VCaP (cell line): ENCODE results near the gene STAP2.

Source experiments
- H3K27ac ChIP-seq: fragments of 450-650 bp; 2 replicates; pipeline ENCODE4 v1.5.1; 2017
- CTCF ChIP-seq: fragments of 450-650 bp; conservative IDR thresholded peaks from 2 replicates; pipeline ENCODE4 v1.5.1; 2017; ENCODE audit warnings: mild to moderate bottlenecking, moderate library complexity

Gene STAP2

GRCh38 chr19:4338441-4339355, at the start of gene STAP2:
Gene STAP2 (minus strand): TSS chr19:4338827. CDS start chr19:4338753, 74 bp downstream.
- TF ChIP-seq CTCF, result no peak
- peak within 1 kb of the TSS; percentile 85 for H3K27ac ChIP-seq

- peak overlapping the region; percentile 79; the same call in 1 of the 2 replicates for H3K27ac ChIP-seq
- TF ChIP-seq CTCF, result no peak
Observed at GRCh38 chr19:4386041-4386782, 47.6 kb upstream of the STAP2 start.

GRCh38 chr19:4385291-4386040, 46.8 kb upstream of the STAP2 start:
- no peak overlapping the region for H3K27ac ChIP-seq
- no peak for TF ChIP-seq CTCF

GRCh38 chr19:4380254-4380727, 41.7 kb upstream of the STAP2 start:
- TF ChIP-seq CTCF, result no peak
- no peak overlapping the region for H3K27ac ChIP-seq

- no peak for TF ChIP-seq CTCF
- H3K27ac ChIP-seq, result no peak overlapping the region
Observed at GRCh38 chr19:4379383-4380253, 41.0 kb upstream of the STAP2 start.

- no peak for TF ChIP-seq CTCF
- no peak overlapping the region for H3K27ac ChIP-seq
Observed at GRCh38 chr19:4378886-4379285, 40.3 kb upstream of the STAP2 start.
